Loucy (cell line): ENCODE results near the gene KLK15.

Source experiments
- EZH2phosphoT487 ChIP-seq: fragments of 200-600 bp; IDR thresholded peaks from 2 replicates; pipeline ENCODE4 v1.6.1; 2018; ENCODE audit warnings: antibody characterized with exemption, mild to moderate bottlenecking, moderate library complexity, borderline replicate concordance
- TF ChIP-seq, protein P1 (sequence below): fragments of 200-600 bp; sonication (generic); conservative IDR thresholded peaks from 2 replicates; pipeline ENCODE4 v1.5.1; 2014; ENCODE audit warnings: mild to moderate bottlenecking, antibody characterized with exemption, low read length

DNA sequence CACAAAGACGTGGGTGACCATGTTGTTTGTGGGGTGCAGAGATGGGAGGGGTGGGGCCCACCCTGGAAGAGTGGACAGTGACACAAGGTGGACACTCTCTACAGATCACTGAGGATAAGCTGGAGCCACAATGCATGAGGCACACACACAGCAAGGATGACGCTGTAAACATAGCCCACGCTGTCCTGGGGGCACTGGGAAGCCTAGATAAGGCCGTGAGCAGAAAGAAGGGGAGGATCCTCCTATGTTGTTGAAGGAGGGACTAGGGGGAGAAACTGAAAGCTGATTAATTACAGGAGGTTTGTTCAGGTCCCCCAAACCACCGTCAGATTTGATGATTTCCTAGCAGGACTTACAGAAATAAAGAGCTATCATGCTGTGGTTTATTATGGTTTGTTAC lies 45.5 kb upstream of the KLK15 start:
- TF ChIP-seq, protein P1, sequence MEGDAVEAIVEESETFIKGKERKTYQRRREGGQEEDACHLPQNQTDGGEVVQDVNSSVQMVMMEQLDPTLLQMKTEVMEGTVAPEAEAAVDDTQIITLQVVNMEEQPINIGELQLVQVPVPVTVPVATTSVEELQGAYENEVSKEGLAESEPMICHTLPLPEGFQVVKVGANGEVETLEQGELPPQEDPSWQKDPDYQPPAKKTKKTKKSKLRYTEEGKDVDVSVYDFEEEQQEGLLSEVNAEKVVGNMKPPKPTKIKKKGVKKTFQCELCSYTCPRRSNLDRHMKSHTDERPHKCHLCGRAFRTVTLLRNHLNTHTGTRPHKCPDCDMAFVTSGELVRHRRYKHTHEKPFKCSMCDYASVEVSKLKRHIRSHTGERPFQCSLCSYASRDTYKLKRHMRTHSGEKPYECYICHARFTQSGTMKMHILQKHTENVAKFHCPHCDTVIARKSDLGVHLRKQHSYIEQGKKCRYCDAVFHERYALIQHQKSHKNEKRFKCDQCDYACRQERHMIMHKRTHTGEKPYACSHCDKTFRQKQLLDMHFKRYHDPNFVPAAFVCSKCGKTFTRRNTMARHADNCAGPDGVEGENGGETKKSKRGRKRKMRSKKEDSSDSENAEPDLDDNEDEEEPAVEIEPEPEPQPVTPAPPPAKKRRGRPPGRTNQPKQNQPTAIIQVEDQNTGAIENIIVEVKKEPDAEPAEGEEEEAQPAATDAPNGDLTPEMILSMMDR, result no peak
- TF ChIP-seq EZH2phosphoT487, result no peak
